HEK293 (cell line): ENCODE results near the gene TMEM88.
A peak's percentile ranks its signal among the peaks of the same experiment; 100 is the strongest.

Source experiments
- HOXA7 ChIP-seq: sonication (generic); formaldehyde crosslinking; IDR thresholded peaks from 2 replicates; pipeline ENCODE4 v1.8.1; 2022; ENCODE audit warnings: missing genetic modification reagents, borderline replicate concordance
- INSM2 ChIP-seq: fragments of 450-650 bp; formaldehyde crosslinking; IDR thresholded peaks from 2 replicates; pipeline ENCODE4 v1.5.1; 2016; ENCODE audit warnings: missing biosample characterization, missing genetic modification characterization
- KLF1 ChIP-seq: fragments of 450-650 bp; formaldehyde crosslinking; IDR thresholded peaks from 2 replicates; pipeline ENCODE4 v1.5.1; 2016; ENCODE audit warnings: missing biosample characterization, missing genetic modification characterization
- PRDM4 ChIP-seq: fragments of 450-650 bp; formaldehyde crosslinking; IDR thresholded peaks from 2 replicates; pipeline ENCODE4 v1.5.1; 2017; ENCODE audit warnings: missing biosample characterization, missing genetic modification characterization
- RBAK ChIP-seq: fragments of 450-650 bp; formaldehyde crosslinking; IDR thresholded peaks from 2 replicates; pipeline ENCODE4 v1.5.1; 2016; ENCODE audit warnings: missing biosample characterization, missing genetic modification characterization
- SETDB1 ChIP-seq: IDR thresholded peaks from one replicate; pipeline ENCODE4 v1.6.1; 2017; ENCODE audit warnings: mild to moderate bottlenecking, low read length, moderate library complexity, mixed read lengths; ENCODE audit not compliant: insufficient read length
- SP2 ChIP-seq: fragments of 450-650 bp; formaldehyde crosslinking; IDR thresholded peaks from 2 replicates; pipeline ENCODE4 v1.5.1; 2016; ENCODE audit warnings: missing biosample characterization, missing genetic modification characterization
- SP3 ChIP-seq: fragments of 450-650 bp; formaldehyde crosslinking; IDR thresholded peaks from 2 replicates; pipeline ENCODE4 v1.5.1; 2016; ENCODE audit warnings: missing biosample characterization, missing genetic modification characterization
- TRIM28 ChIP-seq: IDR thresholded peaks from 2 replicates; pipeline ENCODE4 v1.6.1; 2011; ENCODE audit warnings: low read length, control low read depth, borderline replicate concordance
- ZBTB8A ChIP-seq: fragments of 450-650 bp; formaldehyde crosslinking; IDR thresholded peaks from 2 replicates; pipeline ENCODE4 v1.5.1; 2016; ENCODE audit warnings: missing biosample characterization, missing genetic modification characterization
- ZIC2 ChIP-seq: fragments of 450-650 bp; formaldehyde crosslinking; IDR thresholded peaks from 2 replicates; pipeline ENCODE4 v1.5.1; 2016; ENCODE audit warnings: missing biosample characterization, missing genetic modification characterization
- ZNF10 ChIP-seq: fragments of 450-650 bp; formaldehyde crosslinking; IDR thresholded peaks from 2 replicates; pipeline ENCODE4 v1.5.1; 2017; ENCODE audit warnings: missing biosample characterization, missing genetic modification characterization
- ZNF140 ChIP-seq: fragments of 450-650 bp; formaldehyde crosslinking; IDR thresholded peaks from 2 replicates; pipeline ENCODE4 v1.5.1; 2016; ENCODE audit warnings: missing biosample characterization, missing genetic modification characterization
- ZNF169 ChIP-seq: fragments of 450-650 bp; formaldehyde crosslinking; IDR thresholded peaks from 2 replicates; pipeline ENCODE4 v1.5.1; 2016; ENCODE audit warnings: missing biosample characterization, missing genetic modification characterization
- ZNF175 ChIP-seq: fragments of 450-650 bp; formaldehyde crosslinking; IDR thresholded peaks from 2 replicates; pipeline ENCODE4 v1.5.1; 2016; ENCODE audit warnings: missing biosample characterization, missing genetic modification characterization
- ZNF23 ChIP-seq: fragments of 450-650 bp; formaldehyde crosslinking; IDR thresholded peaks from 2 replicates; pipeline ENCODE4 v1.5.1; 2016; ENCODE audit warnings: missing biosample characterization, missing genetic modification characterization, borderline replicate concordance
- ZNF248 ChIP-seq: fragments of 450-650 bp; formaldehyde crosslinking; IDR thresholded peaks from 2 replicates; pipeline ENCODE4 v1.5.1; 2017; ENCODE audit warnings: missing biosample characterization, missing genetic modification characterization
- ZNF292 ChIP-seq: fragments of 450-650 bp; formaldehyde crosslinking; IDR thresholded peaks from 2 replicates; pipeline ENCODE4 v1.5.1; 2016; ENCODE audit warnings: low read depth, missing biosample characterization, missing genetic modification characterization, borderline replicate concordance
- ZNF37A ChIP-seq: fragments of 450-650 bp; IDR thresholded peaks from 2 replicates; pipeline ENCODE4 v1.5.1; 2018; ENCODE audit warnings: missing biosample characterization, missing genetic modification characterization
- ZNF423 ChIP-seq: fragments of 450-650 bp; formaldehyde crosslinking; IDR thresholded peaks from 2 replicates; pipeline ENCODE4 v1.5.1; 2016; ENCODE audit warnings: missing biosample characterization, missing genetic modification characterization
- ZNF433 ChIP-seq: fragments of 450-650 bp; formaldehyde crosslinking; IDR thresholded peaks from 2 replicates; pipeline ENCODE4 v1.5.1; 2016; ENCODE audit warnings: missing biosample characterization, missing genetic modification characterization, low read depth
- ZNF501 ChIP-seq: fragments of 450-650 bp; formaldehyde crosslinking; IDR thresholded peaks from 2 replicates; pipeline ENCODE4 v1.5.1; 2016; ENCODE audit warnings: missing biosample characterization, missing genetic modification characterization
- ZNF513 ChIP-seq: fragments of 450-650 bp; IDR thresholded peaks from 2 replicates; pipeline ENCODE4 v1.5.1; 2018; ENCODE audit warnings: missing biosample characterization, missing genetic modification characterization
- ZNF555 ChIP-seq: fragments of 450-650 bp; formaldehyde crosslinking; conservative IDR thresholded peaks from 2 replicates; pipeline ENCODE4 v1.5.1; 2017; ENCODE audit warnings: missing biosample characterization, mild to moderate bottlenecking, missing genetic modification characterization, inconsistent platforms
- ZNF571 ChIP-seq: fragments of 450-650 bp; formaldehyde crosslinking; IDR thresholded peaks from 2 replicates; pipeline ENCODE4 v1.5.0; 2017; ENCODE audit warnings: missing biosample characterization, missing genetic modification characterization
- ZNF610 ChIP-seq: fragments of 450-650 bp; formaldehyde crosslinking; IDR thresholded peaks from 2 replicates; pipeline ENCODE4 v1.5.1; 2016; ENCODE audit warnings: missing biosample characterization, missing genetic modification characterization, borderline replicate concordance
- ZNF645 ChIP-seq: fragments of 450-650 bp; formaldehyde crosslinking; IDR thresholded peaks from 2 replicates; pipeline ENCODE4; 2016; ENCODE audit warnings: missing biosample characterization, missing genetic modification characterization
- ZNF654 ChIP-seq: fragments of 450-650 bp; formaldehyde crosslinking; IDR thresholded peaks from 2 replicates; pipeline ENCODE4 v1.5.1; 2016; ENCODE audit warnings: low read depth, missing biosample characterization, missing genetic modification characterization
- ZNF776 ChIP-seq: fragments of 450-650 bp; formaldehyde crosslinking; IDR thresholded peaks from 2 replicates; pipeline ENCODE4 v1.5.0; 2017; ENCODE audit warnings: missing biosample characterization, missing genetic modification characterization, borderline replicate concordance
- ZNF777 ChIP-seq: fragments of 450-650 bp; formaldehyde crosslinking; IDR thresholded peaks from 2 replicates; pipeline ENCODE4 v1.5.1; 2017; ENCODE audit warnings: missing biosample characterization, missing genetic modification characterization, borderline replicate concordance
- ZNF830 ChIP-seq: fragments of 450-650 bp; IDR thresholded peaks from 2 replicates; pipeline ENCODE4 v1.5.0; 2018; ENCODE audit warnings: missing biosample characterization, missing genetic modification characterization, low read depth, mild to moderate bottlenecking, moderate library complexity
- ZSCAN4 ChIP-seq: fragments of 450-650 bp; formaldehyde crosslinking; IDR thresholded peaks from 2 replicates; pipeline ENCODE4 v1.5.1; 2017; ENCODE audit warnings: missing biosample characterization, missing genetic modification characterization

The TMEM88 gene

GRCh38 chr17:7834957-7835813 is 19.7 kb upstream of the TMEM88 start (continued):
- TF ChIP-seq ZSCAN4 (tag by site-specific recombination) (no peak), ZBTB8A (tag by site-specific recombination) (peak; percentile 3), RBAK (tag by site-specific recombination) (no peak), SP3 (tag by site-specific recombination) (no peak; the same call in 1 of the 2 replicates), TRIM28 (no peak), ZNF292 (tag by site-specific recombination) (no peak), ZNF175 (tag by site-specific recombination) (no peak), ZNF433 (tag by site-specific recombination) (no peak), INSM2 (tag by site-specific recombination) (0 out of 2 replicates have a peak, but pooled peaks have one; percentile 16), PRDM4 (tag by site-specific recombination) (no peak; the same call in none of the 2 replicates), ZNF513 (tag by site-specific recombination) (no peak; the same call in 1 of the 2 replicates), ZNF777 (tag by site-specific recombination) (no peak), ZNF830 (no peak), ZNF10 (tag by site-specific recombination) (no peak), KLF1 (tag by site-specific recombination) (peak; percentile 60; the same call in 1 of the 2 replicates), ZNF37A (tag by site-specific recombination) (no peak), ZNF169 (tag by site-specific recombination) (no peak), ZNF654 (tag by site-specific recombination) (peak; percentile 66), ZNF501 (tag by site-specific recombination) (peak; percentile 75), ZIC2 (no peak), ZNF571 (tag by site-specific recombination) (no peak), ZNF23 (no peak), ZNF610 (no peak), SP2 (tag by site-specific recombination) (peak; percentile 93), ZNF645 (tag by site-specific recombination) (no peak), ZNF776 (tag by site-specific recombination) (no peak), ZNF248 (tag by site-specific recombination) (no peak), ZNF555 (tag by site-specific recombination) (no peak), SETDB1 (no peak), ZNF140 (tag by site-specific recombination) (no peak), HOXA7 (CRISPR knock-in tag) (no peak), ZNF423 (tag by site-specific recombination) (no peak)
